Prostate gland (tissue), 2 donors: Measurements from ENCODE around the gene TMEM131L.

ENCODE experiments used
- CTCF ChIP-seq, 4 experiments: fragments of 200-600 bp in 2 of 4; fragments of 450-650 bp in 2 of 4; sonication (generic) in 2 of 4; IDR thresholded peaks; 1 replicate in 3 of 4; 2 replicates in 1 of 4; pipeline ENCODE4 v1.5.1; 2016 to 2019; ENCODE audit warnings: antibody characterized with exemption in 4 of 4, mild to moderate bottlenecking in 2 of 4, moderate library complexity in 2 of 4
- POLR2A ChIP-seq: fragments of 450-650 bp; IDR thresholded peaks from one replicate; pipeline ENCODE4 v1.6.1; 2016; ENCODE audit warnings: antibody characterized with exemption, mild to moderate bottlenecking

GRCh38 chr4:153426207-153426885, 39.8 kb upstream of the TMEM131L start:
- TF ChIP-seq POLR2A (no peak), CTCF (IDR thresholded peaks at IDR 0.05) (no peak)
